DMS114 treated with DMSO at 0.1 percent for 48 hours (cell line): ENCODE data around the gene LRRC1.
"Not testable (repeated sequence)": the region's sequence is repeated elsewhere in the genome, so short reads cannot be mapped to it uniquely, and the experiment has no call there.

Source experiments
- DNase-seq: peaks from one replicate; lab custom pipeline; 2025; ENCODE audit not compliant: unreplicated experiment; lab: John Stamatoyannopoulos, UW

LRRC1 gene

GRCh38 chr6:53794720-53795339 is at the start of gene LRRC1:
TSS of gene LRRC1 (plus strand) at chr6:53795005. CDS start at chr6:53795257, 252 bp downstream.
- peak; percentile 80 for DNase-seq

- no peak for DNase-seq
These were observed 48.2 kb upstream of the LRRC1 start for GRCh38 chr6:53746442-53747103.

- DNase-seq = no peak
These were observed 44.7 kb upstream of the LRRC1 start for GRCh38 chr6:53750052-53750650.

GRCh38 chr6:53751417-53751816 is 43.4 kb upstream of the LRRC1 start:
- no peak for DNase-seq

- no peak for DNase-seq
These were observed 42.4 kb upstream of the LRRC1 start for GRCh38 chr6:53752440-53752839.

- DNase-seq = no peak
These were observed 41.9 kb upstream of the LRRC1 start for GRCh38 chr6:53752856-53753255.

GRCh38 chr6:53754330-53754729 is 40.5 kb upstream of the LRRC1 start:
- no peak for DNase-seq

GRCh38 chr6:53756396-53756795 is 38.4 kb upstream of the LRRC1 start:
- DNase-seq = no peak

GRCh38 chr6:53758496-53758895 is 36.3 kb upstream of the LRRC1 start:
- DNase-seq = no peak

- no peak for DNase-seq
These were observed 33.8 kb upstream of the LRRC1 start for GRCh38 chr6:53761036-53761435.

- no peak for DNase-seq
These were observed 29.5 kb upstream of the LRRC1 start for GRCh38 chr6:53765270-53765669.

- DNase-seq = no peak
These were observed 27.9 kb upstream of the LRRC1 start for GRCh38 chr6:53766930-53767329.

GRCh38 chr6:53767941-53768340 is 26.9 kb upstream of the LRRC1 start:
- DNase-seq = no peak

GRCh38 chr6:53768636-53769035 is 26.2 kb upstream of the LRRC1 start:
- no peak for DNase-seq

- DNase-seq = no peak
These were observed 24.0 kb upstream of the LRRC1 start for GRCh38 chr6:53770780-53771249.

GRCh38 chr6:53771785-53772624 is 22.8 kb upstream of the LRRC1 start:
- no peak for DNase-seq

- no peak for DNase-seq
These were observed 21.6 kb upstream of the LRRC1 start for GRCh38 chr6:53773044-53773696.

- DNase-seq = not testable (repeated sequence)
These were observed 18.7 kb upstream of the LRRC1 start for GRCh38 chr6:53776152-53776551.

- DNase-seq = not testable (repeated sequence)
These were observed 9.8 kb upstream of the LRRC1 start for GRCh38 chr6:53784991-53785390.

GRCh38 chr6:53786832-53787231 is 8.0 kb upstream of the LRRC1 start:
- no peak for DNase-seq

- no peak for DNase-seq
These were observed 3.9 kb upstream of the LRRC1 start for GRCh38 chr6:53790886-53791285.
